CD4-positive, alpha-beta memory T cell (primary cell): ENCODE data around the gene TBX4. TPM values are rescaled to one million over a fixed set of nuclear protein-coding genes. Genes with fewer than 3 reads are reported as not detected.

Source experiments
- CTCF ChIA-PET: fragments of 350-600 bp; sonication (Branson Sonifier 250); formaldehyde crosslinking; loops from one replicate; lab custom pipeline; 2021; ENCODE audit warnings: inconsistent platforms; ENCODE audit not compliant: partially characterized antibody; lab: Charles Lee
- POLR2A ChIA-PET: fragments of 350-600 bp; sonication (Branson Sonifier 250); formaldehyde crosslinking; loops from one replicate; lab custom pipeline; 2021; ENCODE audit not compliant: partially characterized antibody; lab: Charles Lee
- DNase-seq, 5 donors: peaks; one replicate each; pipeline versions ENCODE4 v3.0.0 to v3.0.0-alpha.2; 2020 to 2022; ENCODE audit warnings: mixed read lengths in 1 of 5
- H3K27ac ChIP-seq: one replicate; pipeline ENCODE4 v1.7.0; 2013; ENCODE audit warnings: low read depth, low read length
- H3K27me3 ChIP-seq: 2 replicates; pipeline ENCODE4 v1.7.0; 2013; ENCODE audit warnings: mild to moderate bottlenecking, low read length, moderate library complexity; ENCODE audit not compliant: insufficient read depth
- H3K36me3 ChIP-seq: 2 replicates; pipeline ENCODE4 v1.7.0; 2013; ENCODE audit warnings: mild to moderate bottlenecking, low read length, moderate library complexity; ENCODE audit not compliant: insufficient read depth
- H3K4me1 ChIP-seq: 2 replicates; pipeline ENCODE4 v1.7.0; 2013; ENCODE audit warnings: mild to moderate bottlenecking, low read length, moderate library complexity; ENCODE audit not compliant: insufficient read depth
- H3K4me3 ChIP-seq, 2 donors: one replicate each; pipeline ENCODE4 v1.7.0; 2013; ENCODE audit warnings: low read length in 2 of 2, mild to moderate bottlenecking in 1 of 2
- H3K9me3 ChIP-seq, 2 donors: one replicate each; pipeline ENCODE4 v1.7.0; 2013; ENCODE audit warnings: low read length in 2 of 2, control low read depth in 1 of 2; ENCODE audit not compliant: control insufficient read depth in 1 of 2
- H3K27ac Mint-ChIP-seq, 7 donors: one replicate each; pipeline ENCODE4 v1.8.0; 2020 to 2021; ENCODE audit warnings: mixed read lengths in 7 of 7, mild to moderate bottlenecking in 6 of 7, inconsistent platforms in 3 of 7, moderate library complexity in 3 of 7
- H3K27me3 Mint-ChIP-seq, 2 donors: one replicate each; pipeline ENCODE4 v1.8.0; 2020 to 2021; ENCODE audit warnings: mixed read lengths in 2 of 2
- H3K36me3 Mint-ChIP-seq, 2 donors: one replicate each; pipeline ENCODE4 v1.8.0; 2020 to 2021; ENCODE audit warnings: mixed read lengths in 2 of 2, inconsistent platforms in 1 of 2, mild to moderate bottlenecking in 1 of 2
- H3K4me1 Mint-ChIP-seq, 4 donors: one replicate each; pipeline ENCODE4 v1.8.0; 2020 to 2021; ENCODE audit warnings: mixed read lengths in 4 of 4, mild to moderate bottlenecking in 1 of 4
- H3K4me3 Mint-ChIP-seq, 8 donors: one replicate each; pipeline ENCODE4 v1.8.0; 2020 to 2021; ENCODE audit warnings: mixed read lengths in 8 of 8, mild to moderate bottlenecking in 7 of 8, moderate library complexity in 6 of 8, inconsistent platforms in 3 of 8
- H3K9me3 Mint-ChIP-seq, 8 donors: one replicate each; pipeline ENCODE4 v1.8.0; 2020 to 2021; ENCODE audit warnings: mixed read lengths in 8 of 8, mild to moderate bottlenecking in 5 of 8, inconsistent platforms in 3 of 8, moderate library complexity in 1 of 8
- intact Hi-C: fragments of 100-400 bp; cut with micrococcal nuclease; formaldehyde crosslinking; loops from one replicate; pipeline ENCODE4 v1.15.1; 2023
- polyA plus RNA-seq, 2 donors: library from polyadenylated mRNA; unstranded; fragments of 300-500 nt; fragmentation: Illumina TruSeq; gene quantifications; one replicate each; pipeline ENCODE4 v1.2.3, GENCODE V29; 2021
- total RNA-seq, 2 experiments: library from RNA; stranded (reverse); gene quantifications; one replicate each; pipeline ENCODE4 v1.2.3, GENCODE V29; 2021

TBX4 gene
- total and polyA plus RNA-seq, 4 experiments from 2014 or later: not detected

GRCh38 chr17:61413661-61414126 lies 38.5 kb upstream of the TBX4 start:
- DNase-seq: no peak
- H3K4me3 ChIP-seq: no peak overlapping the region
- peaks cover 13 to 23% of the 10 kb centered on the region in 2 donors for H3K27me3 Mint-ChIP-seq
- H3K9me3 Mint-ChIP-seq: no peaks in the 10 kb centered on the region
- peaks cover 10 to 15% (median 14%) of the 10 kb centered on the region in 4 donors for H3K4me1 Mint-ChIP-seq
- no peaks in the 10 kb centered on the region for H3K36me3 Mint-ChIP-seq
- intact Hi-C loops: loop anchor here (5.0 kb wide), 2 partner anchors 411 to 691 kb away; no protein-coding TSS in a partner anchor
- H3K9me3 ChIP-seq: no peaks in the 10 kb centered on the region
- H3K36me3 ChIP-seq: no peaks in the 10 kb centered on the region
- H3K4me1 ChIP-seq: peaks cover 20% of the 10 kb centered on the region
- H3K27ac Mint-ChIP-seq: peak overlapping the region in 1 of 7 donors; percentile 24
- peak overlapping the region in 6 of 8 donors; percentile 16 to 75 (median 42) for H3K4me3 Mint-ChIP-seq
- CTCF ChIA-PET: interaction anchor here (0.6 to 3.7 kb wide), 7 partner anchors 9 to 854 kb away, joined by 3 to 13 read pairs (median 6); no protein-coding TSS in a partner anchor
- POLR2A ChIA-PET: no interaction called here
- no peak overlapping the region for H3K27ac ChIP-seq
- H3K27me3 ChIP-seq: peaks cover 13% of the 10 kb centered on the region

- ChIA-PET CTCF (interaction anchor here (1.1 to 2.2 kb wide), 4 partner anchors 9 to 652 kb away, joined by 3 to 6 read pairs (median 3); no protein-coding TSS in a partner anchor), POLR2A (no interaction called here)
- Histone ChIP-seq H3K27ac (no peak overlapping the region), H3K4me1 (peaks cover 14% of the 10 kb centered on the region), H3K36me3 (no peaks in the 10 kb centered on the region), H3K9me3 (no peaks in the 10 kb centered on the region), H3K4me3 (no peak overlapping the region), H3K27me3 (peaks cover 9% of the 10 kb centered on the region)
- Mint-ChIP-seq H3K9me3 (no peaks in the 10 kb centered on the region), H3K36me3 (no peaks in the 10 kb centered on the region), H3K4me3 (no peak overlapping the region), H3K27me3 (peaks cover 15 to 26% of the 10 kb centered on the region in 2 donors), H3K4me1 (peaks cover 8 to 12% (median 12%) of the 10 kb centered on the region in 4 donors), H3K27ac (no peak overlapping the region)
- no peak for DNase-seq
- intact Hi-C loops: loop anchor here (5.0 kb wide), 2 partner anchors 412 to 692 kb away; no protein-coding TSS in a partner anchor
Measured at GRCh38 chr17:61414141-61414935, 37.9 kb upstream of the TBX4 start.

- intact Hi-C loops: loop anchor here (5.0 kb wide), 2 partner anchors 413 to 693 kb away; no protein-coding TSS in a partner anchor
- ChIA-PET POLR2A (no interaction called here), CTCF (interaction anchor here (1.1 to 1.8 kb wide), 2 partner anchors 32 to 420 kb away, joined by 3 read pairs; no protein-coding TSS in a partner anchor)
- Histone ChIP-seq H3K9me3 (no peaks in the 10 kb centered on the region), H3K27me3 (peaks cover 8% of the 10 kb centered on the region), H3K4me3 (no peak overlapping the region), H3K4me1 (peaks cover 12% of the 10 kb centered on the region), H3K36me3 (no peaks in the 10 kb centered on the region), H3K27ac (no peak overlapping the region)
- H3K4me1 Mint-ChIP-seq: peaks cover 6 to 10% (median 9%) of the 10 kb centered on the region in 4 donors
- no peaks in the 10 kb centered on the region for H3K36me3 Mint-ChIP-seq
- H3K9me3 Mint-ChIP-seq: no peaks in the 10 kb centered on the region
- H3K4me3 Mint-ChIP-seq: no peak overlapping the region
- no peak for DNase-seq
- no peak overlapping the region for H3K27ac Mint-ChIP-seq
- peaks cover 13 to 25% of the 10 kb centered on the region in 2 donors for H3K27me3 Mint-ChIP-seq
Measured at GRCh38 chr17:61414936-61415251, 37.3 kb upstream of the TBX4 start.

- H3K27ac ChIP-seq: no peak overlapping the region
- no peaks in the 10 kb centered on the region for H3K9me3 ChIP-seq
- Mint-ChIP-seq H3K27me3 (peaks cover 9 to 23% of the 10 kb centered on the region in 2 donors), H3K4me3 (no peak overlapping the region), H3K9me3 (no peaks in the 10 kb centered on the region), H3K27ac (no peak overlapping the region), H3K4me1 (peaks cover 2 to 6% (median 2%) of the 10 kb centered on the region in 4 donors), H3K36me3 (no peaks in the 10 kb centered on the region)
- intact Hi-C loops: no loop called here
- CTCF ChIA-PET: interaction anchor here (1.1 to 1.8 kb wide), 3 partner anchors 32 to 419 kb away, joined by 3 read pairs; no protein-coding TSS in a partner anchor
- no peak overlapping the region for H3K4me3 ChIP-seq
- H3K4me1 ChIP-seq: peaks cover 5% of the 10 kb centered on the region
- H3K36me3 ChIP-seq: no peaks in the 10 kb centered on the region
- H3K27me3 ChIP-seq: peaks cover 1% of the 10 kb centered on the region
- DNase-seq: no peak
- POLR2A ChIA-PET: no interaction called here
Measured at GRCh38 chr17:61415374-61416210, 36.6 kb upstream of the TBX4 start.

- Histone ChIP-seq H3K27ac (no peak overlapping the region), H3K4me3 (no peak overlapping the region), H3K36me3 (no peaks in the 10 kb centered on the region), H3K9me3 (no peaks in the 10 kb centered on the region), H3K27me3 (no peaks in the 10 kb centered on the region), H3K4me1 (peaks cover 3% of the 10 kb centered on the region)
- Mint-ChIP-seq H3K36me3 (no peaks in the 10 kb centered on the region), H3K27ac (no peak overlapping the region), H3K4me1 (peaks cover 0 to 5% (median under 1%) of the 10 kb centered on the region in 4 donors), H3K9me3 (no peaks in the 10 kb centered on the region), H3K27me3 (peaks cover 11 to 27% of the 10 kb centered on the region in 2 donors), H3K4me3 (no peak overlapping the region)
- DNase-seq: no peak
- ChIA-PET CTCF (interaction anchor here (1.3 to 1.8 kb wide), 2 partner anchors 31 to 83 kb away, joined by 3 read pairs; no protein-coding TSS in a partner anchor), POLR2A (no interaction called here)
- intact Hi-C loops: no loop called here
Measured at GRCh38 chr17:61416211-61416539, 36.0 kb upstream of the TBX4 start.

GRCh38 chr17:61416540-61417363 lies 35.5 kb upstream of the TBX4 start:
- ChIA-PET POLR2A (no interaction called here), CTCF (interaction anchor here (0.9 to 2.2 kb wide), 4 partner anchors 10 to 420 kb away, joined by 3 to 10 read pairs (median 3); no protein-coding TSS in a partner anchor)
- DNase-seq: peak in 2 of 5 donors; percentile 36 to 56
- H3K27me3 Mint-ChIP-seq: peaks cover 11 to 32% of the 10 kb centered on the region in 2 donors
- no peaks in the 10 kb centered on the region for H3K9me3 Mint-ChIP-seq
- Histone ChIP-seq H3K27ac (no peak overlapping the region), H3K4me1 (peaks cover 3% of the 10 kb centered on the region), H3K36me3 (no peaks in the 10 kb centered on the region), H3K4me3 (no peak overlapping the region), H3K27me3 (no peaks in the 10 kb centered on the region), H3K9me3 (no peaks in the 10 kb centered on the region)
- H3K27ac Mint-ChIP-seq: no peak overlapping the region
- H3K36me3 Mint-ChIP-seq: no peaks in the 10 kb centered on the region
- peak overlapping the region in 2 of 8 donors; percentile 13 to 25 for H3K4me3 Mint-ChIP-seq
- peaks cover 0 to 5% (median under 1%) of the 10 kb centered on the region in 4 donors for H3K4me1 Mint-ChIP-seq
- intact Hi-C loops: no loop called here
